ENCODE results near the gene PRKCH. TPM values are rescaled to one million over a fixed set of nuclear protein-coding genes. Genes with fewer than 3 reads are reported as not detected.

The PRKCH gene
- total RNA-seq, 1 donor from 2014 or later: 74.4 TPM

GRCh38 chr14:61455351-61455750, 134.0 kb downstream of the PRKCH start:
- ATAC-seq (no peak), DNase-seq (no peak)
- Histone ChIP-seq H3K4me1 (peaks cover 9% of the 10 kb centered on the region), H3K36me3 (peaks cover 66% of the 10 kb centered on the region), H3K9me3 (no peaks in the 10 kb centered on the region), H3K27ac (no peak overlapping the region), H3K4me3 (no peak overlapping the region), H3K27me3 (no peaks in the 10 kb centered on the region)
- no peak for TF ChIP-seq CTCF (IDR thresholded peaks at IDR 0.05)
- intact Hi-C loops (cut with DNase I): no loop called here

- Histone ChIP-seq H3K4me1 (peaks cover 15% of the 10 kb centered on the region), H3K9me3 (no peaks in the 10 kb centered on the region), H3K27me3 (no peaks in the 10 kb centered on the region), H3K27ac (no peak overlapping the region), H3K4me3 (no peak overlapping the region), H3K36me3 (peaks cover 55% of the 10 kb centered on the region)
- DNase-seq (no peak), ATAC-seq (peak; percentile 88)
- intact Hi-C loops (cut with DNase I): no loop called here
- TF ChIP-seq CTCF (IDR thresholded peaks at IDR 0.05): peak; percentile 88
These were observed 135.3 kb downstream of the PRKCH start for GRCh38 chr14:61456720-61457119.

GRCh38 chr14:61458766-61459165, 137.4 kb downstream of the PRKCH start:
- Histone ChIP-seq H3K36me3 (peaks cover 41% of the 10 kb centered on the region), H3K27me3 (no peaks in the 10 kb centered on the region), H3K9me3 (no peaks in the 10 kb centered on the region), H3K27ac (no peak overlapping the region), H3K4me1 (peaks cover 22% of the 10 kb centered on the region), H3K4me3 (no peak overlapping the region)
- intact Hi-C loops (cut with DNase I): no loop called here
- ATAC-seq (no peak), DNase-seq (no peak)
- no peak for TF ChIP-seq CTCF (IDR thresholded peaks at IDR 0.05)

- ATAC-seq (no peak), DNase-seq (no peak)
- no peak for TF ChIP-seq CTCF (IDR thresholded peaks at IDR 0.05)
These were observed 137.8 kb downstream of the PRKCH start for GRCh38 chr14:61459229-61459628.

GRCh38 chr14:61460063-61460462, 138.7 kb downstream of the PRKCH start:
- intact Hi-C loops (cut with DNase I): loop anchor here (5.0 to 10.0 kb wide), 3 partner anchors 75 to 377 kb away; no protein-coding TSS in a partner anchor
- no peaks in the 10 kb centered on the region for H3K27me3 ChIP-seq
- ATAC-seq: no peak
- no peak for TF ChIP-seq CTCF (IDR thresholded peaks at IDR 0.05)
- no peak overlapping the region for H3K4me3 ChIP-seq
- H3K4me1 ChIP-seq: peaks cover 13% of the 10 kb centered on the region
- H3K36me3 ChIP-seq: peaks cover 34% of the 10 kb centered on the region
- H3K27ac ChIP-seq: no peak overlapping the region
- H3K9me3 ChIP-seq: no peaks in the 10 kb centered on the region
- no peak for DNase-seq

More at GRCh38 chr14:61459229-61459628, 137.8 kb downstream of the PRKCH start:
- Histone ChIP-seq H3K4me3 (no peak overlapping the region), H3K27ac (no peak overlapping the region), H3K36me3 (peaks cover 40% of the 10 kb centered on the region), H3K9me3 (no peaks in the 10 kb centered on the region), H3K27me3 (no peaks in the 10 kb centered on the region), H3K4me1 (peaks cover 19% of the 10 kb centered on the region)
- intact Hi-C loops (cut with DNase I): no loop called here
